Nucleus accumbens (tissue), 56 donors: Measurements from ENCODE around the gene MACROD2.
"Not testable (repeated sequence)": the region's sequence is repeated elsewhere in the genome, so short reads cannot be mapped to it uniquely, and the experiment has no call there.

Experiments used
- DNase-seq, 56 donors: peaks; one replicate each; lab custom pipeline; 2025; lab: John Stamatoyannopoulos, UW

Gene MACROD2

DNA sequence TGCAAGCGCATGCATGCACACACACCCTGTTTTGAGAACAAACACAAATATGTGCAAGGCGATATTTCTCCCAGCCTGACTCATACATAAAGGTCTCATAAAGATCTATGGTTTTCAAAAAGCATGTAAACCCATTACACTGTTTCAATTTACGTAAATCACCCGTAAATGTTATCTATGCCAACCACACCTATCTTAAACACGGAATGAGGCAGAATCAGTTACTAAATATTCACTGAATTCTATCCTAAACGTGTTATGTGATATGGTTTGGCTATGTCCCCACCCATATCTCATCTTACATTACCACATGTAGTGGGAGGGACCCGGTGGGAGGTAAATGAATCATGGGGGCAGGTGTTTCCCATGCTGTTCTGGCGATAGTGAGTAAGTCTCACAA, 1956.3 kb downstream of the MACROD2 start:
- no peak for DNase-seq

DNA sequence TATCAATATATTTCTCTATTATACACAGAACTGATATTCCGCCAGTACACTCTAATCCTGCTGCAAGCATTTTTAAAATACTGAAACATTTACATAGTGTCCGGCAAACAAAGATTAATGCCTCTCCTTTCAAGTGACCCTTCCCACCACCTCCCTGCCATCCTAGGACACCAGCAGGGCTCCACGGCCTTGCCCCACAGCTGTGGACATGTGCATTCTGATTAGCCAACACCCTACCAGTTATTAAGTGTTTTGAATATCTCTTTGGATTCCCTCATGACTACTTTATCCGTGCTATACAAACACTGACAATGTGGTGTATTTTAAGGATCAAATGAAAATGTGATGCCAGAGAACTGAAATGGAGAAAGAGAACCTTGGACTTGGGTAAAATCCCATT, 1962.8 kb downstream of the MACROD2 start:
- DNase-seq, result no peak

DNA sequence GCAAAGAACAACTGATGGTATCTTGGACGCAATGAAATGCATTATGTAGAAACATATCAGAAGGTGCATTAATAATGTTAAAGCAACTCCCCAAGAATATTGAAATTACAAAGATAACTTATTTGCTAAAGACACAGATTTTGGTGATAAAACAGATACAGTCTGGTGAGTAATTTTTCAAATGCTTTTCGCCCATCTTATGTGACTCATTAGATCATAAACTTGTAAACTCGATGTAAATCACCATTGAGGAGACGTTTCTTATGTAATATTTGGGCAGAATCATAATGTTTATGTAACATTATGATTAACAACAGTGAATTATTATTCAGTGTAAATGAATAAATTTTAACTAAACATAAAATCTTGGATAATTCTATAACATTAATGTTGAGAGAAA, 1969.8 kb downstream of the MACROD2 start:
- DNase-seq, result no peak

DNA sequence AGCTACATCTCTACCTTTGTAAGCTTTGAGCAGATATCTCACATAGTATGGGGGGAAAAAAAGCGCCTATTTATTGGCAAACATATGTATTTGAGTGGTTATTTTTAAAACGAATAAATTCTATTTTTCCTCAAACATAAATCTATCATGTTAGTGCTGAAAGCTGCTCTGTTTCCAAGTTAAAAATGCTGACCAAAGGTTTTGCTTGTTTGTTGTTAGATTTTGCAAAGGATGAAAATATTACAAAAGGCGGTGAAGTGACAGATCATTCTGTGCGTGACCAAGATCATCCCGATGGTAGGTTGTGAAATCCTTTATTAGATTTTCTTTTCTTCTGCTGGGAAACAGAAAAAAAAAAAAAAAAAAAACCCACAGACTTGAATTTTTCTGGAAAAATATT, 1972.0 kb downstream of the MACROD2 start:
- no peak for DNase-seq

DNA sequence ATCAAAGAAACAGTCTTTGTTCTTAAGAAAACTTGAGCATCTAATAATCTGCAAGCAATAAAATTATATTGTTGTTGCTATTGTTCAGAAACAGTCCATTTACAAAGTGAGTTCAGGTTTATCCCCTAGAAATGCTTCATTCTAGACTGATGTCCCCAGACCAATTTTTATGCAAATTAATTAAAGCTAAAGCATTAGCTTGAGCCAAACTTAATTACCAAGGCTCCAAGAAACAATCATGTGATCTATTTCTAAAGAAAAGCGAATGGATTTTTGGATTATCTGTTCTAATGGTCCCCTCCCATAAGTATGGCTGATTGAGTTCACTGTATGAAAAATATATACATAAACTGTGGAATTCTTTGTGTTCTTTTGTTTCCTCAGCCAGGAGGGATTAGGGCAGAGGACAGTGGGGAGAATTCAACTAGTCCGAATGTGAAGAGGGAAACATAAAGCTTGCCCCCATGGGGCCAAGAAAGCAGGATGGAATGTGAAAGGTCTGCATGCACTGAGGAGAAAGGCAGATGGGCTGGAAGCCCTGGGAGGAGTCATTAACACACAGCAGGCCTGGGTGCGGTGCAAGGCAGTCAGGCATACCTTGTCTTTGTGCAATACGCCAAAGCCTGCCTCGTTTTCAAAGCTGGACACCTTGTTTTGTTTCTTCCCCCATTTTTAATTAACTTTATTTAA, 1980.9 kb downstream of the MACROD2 start:
- DNase-seq, result no peak

DNA sequence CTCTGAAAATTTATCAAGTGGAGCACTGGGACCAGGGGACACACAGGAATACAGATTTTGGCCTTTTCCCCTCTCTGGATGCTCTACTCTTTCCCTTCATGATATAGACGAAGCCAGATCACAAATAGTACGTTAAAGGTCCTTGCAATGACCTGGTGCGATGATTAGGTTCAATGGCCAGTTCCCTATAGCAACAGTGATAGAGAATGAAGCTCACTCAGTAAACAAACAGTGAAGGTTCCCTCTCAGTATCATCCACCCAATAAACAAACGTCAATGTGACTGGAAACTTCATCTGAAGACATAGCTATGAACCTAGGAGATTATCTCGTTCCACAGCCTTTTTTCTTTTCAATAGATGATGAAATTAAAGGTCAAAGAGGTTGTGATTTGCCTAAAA, 1981.7 kb downstream of the MACROD2 start:
- no peak for DNase-seq

DNA sequence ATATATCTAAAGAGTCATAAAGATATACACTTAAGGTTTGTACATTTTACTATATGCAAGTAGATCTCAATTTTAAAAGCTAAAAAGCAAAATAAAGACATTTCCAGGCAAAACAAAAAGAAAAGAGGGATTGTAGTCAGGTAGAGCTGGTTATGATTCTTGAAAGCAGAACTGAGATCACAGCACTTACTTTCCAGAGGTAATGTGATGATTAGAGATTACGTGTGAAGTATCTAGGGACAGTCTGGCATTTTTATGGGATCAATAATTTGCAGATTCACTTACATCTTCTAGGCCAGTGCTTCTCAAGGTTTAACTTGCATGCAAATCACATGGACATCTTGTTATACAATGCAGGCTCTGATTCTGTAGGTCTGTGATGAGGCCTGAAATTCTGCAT, 1982.4 kb downstream of the MACROD2 start:
- DNase-seq, result no peak

DNA sequence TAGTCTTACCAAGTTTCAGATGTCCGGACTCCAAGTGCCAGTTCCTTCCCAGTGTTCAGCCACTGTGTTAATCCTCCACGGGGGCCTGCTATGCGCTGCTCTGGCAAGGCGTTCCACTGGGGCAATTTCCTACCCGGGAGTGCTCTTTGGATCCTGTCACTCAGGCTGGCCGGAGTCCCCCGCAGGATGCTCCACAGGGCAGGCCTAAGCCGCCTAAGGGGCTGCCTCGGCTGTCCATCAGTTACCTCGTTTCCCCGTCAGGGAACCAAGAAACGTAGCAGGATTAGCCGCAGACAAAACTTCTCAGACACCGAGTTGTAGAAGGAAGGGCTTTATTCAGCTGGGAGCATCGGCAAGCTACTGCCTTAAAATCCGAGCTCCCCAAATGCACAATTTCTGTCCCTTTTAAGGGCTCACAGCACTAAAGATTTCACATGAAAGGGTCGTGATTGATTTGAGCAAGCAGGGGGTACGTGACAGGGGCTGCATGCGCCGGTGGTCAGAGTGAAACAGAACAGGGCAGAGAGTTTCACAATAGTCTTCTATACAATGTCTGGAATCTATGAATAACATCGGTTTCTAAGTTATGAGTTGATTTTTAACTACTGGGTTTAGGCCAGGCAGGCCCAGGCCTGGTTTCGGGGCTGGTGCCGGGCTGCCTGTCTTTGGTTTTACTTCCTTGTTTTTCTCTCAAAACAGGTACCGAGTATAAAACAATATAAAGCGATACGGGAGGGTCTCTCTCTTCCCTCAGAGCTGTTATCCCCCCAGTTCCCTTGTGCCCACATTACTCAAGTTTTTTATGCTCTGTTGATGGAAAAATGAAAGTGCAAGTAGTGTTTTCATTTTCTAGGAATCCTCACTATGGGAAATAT, 1990.4 kb downstream of the MACROD2 start:
- DNase-seq, result not testable (repeated sequence)

DNA sequence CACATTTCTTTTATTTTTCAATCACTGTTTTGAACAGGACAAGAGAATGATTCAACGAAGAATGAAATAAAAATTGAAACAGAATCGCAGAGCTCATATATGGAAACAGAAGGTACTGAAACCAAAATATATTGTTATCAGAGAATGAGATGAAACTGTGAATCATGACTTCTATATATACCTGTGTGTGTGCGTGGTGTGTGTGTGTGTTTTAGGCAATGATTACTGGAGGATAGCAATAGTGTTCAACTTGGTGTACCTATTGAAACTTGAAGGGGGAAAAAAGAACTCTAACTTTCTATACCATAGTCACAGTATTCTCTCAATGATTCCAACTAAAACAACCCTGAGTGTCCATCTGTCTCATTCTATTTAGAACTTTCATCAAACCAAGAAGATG, 1991.4 kb downstream of the MACROD2 start:
- DNase-seq, result no peak

DNA sequence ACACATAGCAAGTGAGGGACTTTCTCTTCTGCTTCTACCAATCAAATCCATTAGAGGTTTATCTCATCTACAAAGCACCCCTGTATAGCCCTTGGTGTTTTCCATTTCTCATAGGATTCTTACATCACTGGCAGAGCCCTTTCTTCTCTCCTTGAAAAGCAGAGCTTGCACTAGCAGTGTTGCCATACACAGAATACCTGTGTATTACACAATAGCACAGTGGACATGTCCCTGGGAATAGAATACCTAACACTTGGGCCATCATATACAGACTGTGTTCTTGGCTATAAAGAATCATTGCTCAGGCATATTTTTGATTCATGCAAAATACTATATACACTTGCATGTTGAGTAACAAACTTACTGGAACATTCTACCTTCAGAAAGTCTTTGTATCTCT, 1996.0 kb downstream of the MACROD2 start:
- no peak for DNase-seq

DNA sequence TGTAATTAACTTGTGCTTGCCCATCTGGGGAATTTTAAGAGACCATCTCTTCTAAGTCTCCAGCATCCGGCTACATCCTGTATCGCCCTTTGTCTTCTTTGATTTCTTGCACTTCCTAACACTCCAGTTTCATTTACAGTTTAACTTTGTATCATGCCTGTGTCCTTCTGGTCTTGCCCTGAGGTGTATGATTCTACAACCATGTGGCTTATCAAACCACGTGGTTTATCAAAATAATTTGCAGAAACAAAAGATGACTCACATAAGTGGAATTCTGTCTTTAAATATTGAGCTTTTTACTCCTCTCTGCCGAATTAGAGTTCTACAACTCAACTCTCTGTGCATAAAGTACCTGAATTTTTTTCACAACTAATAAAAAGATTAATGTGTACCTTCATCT, 1997.2 kb downstream of the MACROD2 start:
- DNase-seq, result no peak

DNA sequence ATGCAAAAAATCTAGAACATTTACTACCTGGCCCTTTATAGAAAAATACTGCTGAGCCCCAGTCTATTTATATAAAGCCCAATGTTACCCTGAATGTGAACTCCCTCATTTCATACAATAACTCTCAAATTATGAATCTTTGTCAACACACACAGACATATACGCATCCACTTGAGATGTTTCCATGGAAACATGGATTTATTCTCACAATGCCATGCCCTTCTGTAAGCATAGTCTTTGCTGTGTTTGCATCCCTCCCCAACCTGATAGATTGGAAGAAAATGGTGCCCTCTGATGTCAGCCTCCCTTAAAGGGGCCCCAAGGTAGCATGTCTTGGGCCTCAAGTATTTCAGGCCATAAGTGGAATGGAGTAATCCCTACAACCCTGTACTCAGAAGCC, 2004.8 kb downstream of the MACROD2 start:
- DNase-seq, result no peak

DNA sequence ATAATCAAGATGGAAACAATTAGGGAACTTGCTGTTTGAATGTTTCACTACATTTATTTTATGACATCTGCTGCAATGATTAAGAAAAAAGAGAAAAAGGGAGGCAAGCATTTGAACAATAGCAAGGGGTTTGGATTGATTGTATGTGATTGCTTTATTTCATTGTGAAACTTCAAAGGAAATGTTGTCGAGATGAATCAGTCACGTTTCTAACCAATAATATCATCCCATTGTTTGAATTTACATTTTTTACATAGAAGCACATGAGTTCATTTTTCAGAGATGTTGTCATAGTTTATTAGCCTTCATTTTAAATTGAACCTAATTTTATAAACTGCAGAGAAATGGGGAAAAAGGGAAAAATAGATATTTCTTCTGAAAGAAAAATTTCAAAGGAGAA, 2006.0 kb downstream of the MACROD2 start:
- DNase-seq, result no peak

DNA sequence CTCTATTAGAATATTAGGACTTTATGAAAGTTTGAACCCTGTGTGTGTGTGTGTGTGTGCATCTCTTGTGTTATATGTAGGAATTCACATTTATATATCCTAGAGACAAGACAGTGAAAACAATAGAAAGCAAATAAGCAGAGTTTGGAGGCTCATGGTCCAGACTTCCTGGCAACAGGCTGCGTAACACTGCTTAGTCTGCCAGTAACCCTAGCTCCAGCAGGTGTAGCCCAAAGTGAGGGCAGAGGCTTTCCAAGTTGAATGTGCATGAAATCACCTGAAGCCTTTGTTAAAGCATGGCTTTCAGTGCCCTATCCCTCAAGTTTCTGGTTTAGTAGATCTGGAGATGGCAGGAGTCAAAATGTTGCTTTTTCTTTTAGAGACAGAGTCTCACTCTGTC, 2008.0 kb downstream of the MACROD2 start:
- DNase-seq, result no peak

DNA sequence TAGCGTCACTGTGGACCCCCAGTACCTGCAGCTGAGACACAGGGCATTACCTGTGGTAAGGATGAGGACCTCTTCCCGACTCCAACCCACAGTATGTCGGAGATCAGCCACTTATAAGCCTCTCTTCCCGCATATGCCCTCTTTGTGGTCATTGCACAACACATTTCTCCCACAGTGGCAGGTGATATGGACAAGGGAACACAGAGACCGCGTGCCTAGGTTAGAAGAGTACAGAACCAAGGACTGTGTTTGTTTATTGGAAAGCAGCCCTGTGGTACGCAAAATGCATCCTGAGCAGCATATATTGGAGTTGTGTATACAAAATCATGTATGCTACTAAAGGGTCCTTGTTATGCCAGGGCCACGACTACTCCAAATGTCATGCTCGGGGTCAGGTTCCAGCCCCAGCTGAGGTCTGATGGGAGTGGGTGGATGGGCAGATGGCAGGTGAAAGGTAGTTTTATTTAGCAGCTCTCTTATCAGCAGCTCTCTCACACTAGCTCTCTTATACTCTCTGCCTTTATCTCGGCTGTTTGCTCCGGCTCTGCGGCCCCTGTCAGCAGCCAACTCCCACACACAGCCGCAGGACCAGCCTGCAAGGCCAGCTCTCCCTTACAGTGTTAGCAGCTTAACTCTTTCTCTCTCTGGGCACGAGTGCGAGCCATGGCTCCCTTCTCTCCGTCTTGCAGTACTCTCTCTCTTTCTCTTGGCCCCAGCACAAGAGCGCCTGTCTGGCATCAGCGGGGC, 2009.0 kb downstream of the MACROD2 start:
- DNase-seq, result no peak

DNA sequence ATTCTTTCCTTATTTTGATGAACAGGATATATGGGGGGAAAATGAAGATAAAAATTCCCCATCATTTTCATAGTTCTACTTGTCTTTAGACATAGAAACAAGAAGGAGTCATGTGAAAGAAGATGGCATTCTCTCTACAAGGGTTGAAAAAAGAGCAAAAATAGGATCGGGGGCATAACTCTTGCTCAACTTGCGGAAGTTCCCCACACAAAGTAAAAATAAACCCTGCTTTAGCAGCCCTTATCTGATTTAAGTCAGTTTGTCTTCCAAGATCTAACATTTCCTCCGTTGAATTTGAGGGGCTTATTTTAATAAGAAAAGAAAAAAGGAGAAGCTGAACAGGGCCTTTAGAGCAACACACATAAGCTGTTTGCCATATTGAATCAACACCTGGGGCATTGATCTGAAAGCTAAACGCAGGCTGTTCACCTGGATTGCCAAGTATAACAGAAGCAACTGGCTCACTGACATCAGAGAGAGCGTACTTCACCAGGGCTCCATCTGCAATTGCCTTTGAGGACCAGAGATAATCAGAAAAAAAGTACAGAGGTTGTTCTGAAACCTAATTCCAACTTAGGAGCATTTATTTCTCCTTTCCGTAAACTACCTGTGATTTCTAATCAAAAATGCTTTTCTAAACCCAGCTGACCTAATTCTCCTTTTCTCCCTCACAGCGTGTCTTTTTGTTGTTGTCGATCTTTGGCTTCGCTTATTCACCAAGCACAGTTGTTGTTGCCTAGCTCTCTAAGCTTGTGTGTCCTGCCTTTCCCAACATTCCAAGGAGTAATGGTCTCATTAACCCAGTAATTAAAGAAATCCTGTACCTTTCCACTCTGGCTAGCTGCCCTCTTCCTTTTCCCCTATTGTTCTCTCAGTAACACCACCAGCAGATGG, 2010.0 kb downstream of the MACROD2 start:
- DNase-seq, result no peak

DNA sequence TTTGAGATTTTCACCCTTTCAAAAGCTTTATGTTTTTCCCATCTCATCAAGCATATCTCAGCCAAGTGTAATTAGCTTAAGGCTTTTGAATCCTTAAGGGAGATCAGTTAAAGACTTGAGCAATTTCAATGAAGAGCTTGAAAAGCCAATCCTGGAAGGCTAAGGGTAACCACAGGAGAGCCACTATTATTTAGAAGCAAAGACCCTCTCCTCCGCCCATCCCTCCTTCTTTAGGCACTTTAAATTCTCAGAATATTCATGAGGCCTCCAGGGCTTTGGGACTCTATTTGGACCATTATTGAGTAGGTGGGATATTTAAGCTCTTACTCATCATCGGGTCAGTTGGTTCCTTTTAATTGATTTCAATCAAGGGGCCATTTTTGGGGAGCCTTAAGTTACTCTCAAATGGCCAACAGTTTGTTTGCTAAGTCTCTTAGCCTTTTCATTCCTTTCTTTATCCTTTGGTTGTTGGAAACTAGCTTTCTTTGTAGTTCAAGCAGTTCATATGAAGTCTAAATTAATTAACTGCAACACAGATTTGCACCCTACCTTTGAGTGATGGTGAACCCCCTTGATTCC, 2010.7 kb downstream of the MACROD2 start:
- DNase-seq, result no peak

DNA sequence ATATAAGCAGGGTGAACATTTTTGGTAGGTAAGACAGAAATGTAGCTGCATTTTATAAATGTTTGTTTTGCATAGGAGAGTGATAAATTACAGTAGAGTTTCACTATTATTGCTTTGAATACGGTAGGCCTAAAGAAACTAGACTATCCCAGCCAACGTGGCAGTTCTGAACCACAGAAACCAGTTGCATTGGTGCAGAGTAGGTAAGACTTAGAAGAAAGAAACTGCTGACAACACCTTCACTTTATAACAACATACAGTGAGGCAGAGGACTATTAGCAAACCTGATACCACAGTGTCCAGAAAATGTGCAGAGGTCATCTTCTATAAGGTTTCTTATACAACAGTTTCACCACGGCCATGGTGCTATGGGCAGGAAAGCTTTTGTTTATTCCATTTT, 2011.8 kb downstream of the MACROD2 start:
- DNase-seq, result no peak

DNA sequence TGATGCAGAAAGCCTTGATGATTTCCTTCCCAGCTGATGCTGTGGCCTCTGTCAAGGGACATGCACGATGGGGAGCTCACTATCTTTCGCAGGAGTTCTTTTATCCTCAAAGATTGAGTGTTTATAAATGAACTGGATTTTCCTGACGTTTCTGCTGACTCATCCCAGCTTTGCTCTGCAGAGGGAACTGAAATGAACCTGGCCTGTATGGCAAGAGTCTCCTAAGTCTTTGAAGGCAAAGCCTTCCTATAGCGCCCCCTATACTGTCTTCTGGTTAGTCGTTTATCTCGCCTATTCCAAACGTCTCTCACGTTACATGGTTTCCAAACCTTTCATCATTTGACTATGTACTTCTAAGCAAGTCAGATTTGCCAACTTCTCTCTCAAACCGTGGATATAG, 2012.6 kb downstream of the MACROD2 start:
- no peak for DNase-seq

DNA sequence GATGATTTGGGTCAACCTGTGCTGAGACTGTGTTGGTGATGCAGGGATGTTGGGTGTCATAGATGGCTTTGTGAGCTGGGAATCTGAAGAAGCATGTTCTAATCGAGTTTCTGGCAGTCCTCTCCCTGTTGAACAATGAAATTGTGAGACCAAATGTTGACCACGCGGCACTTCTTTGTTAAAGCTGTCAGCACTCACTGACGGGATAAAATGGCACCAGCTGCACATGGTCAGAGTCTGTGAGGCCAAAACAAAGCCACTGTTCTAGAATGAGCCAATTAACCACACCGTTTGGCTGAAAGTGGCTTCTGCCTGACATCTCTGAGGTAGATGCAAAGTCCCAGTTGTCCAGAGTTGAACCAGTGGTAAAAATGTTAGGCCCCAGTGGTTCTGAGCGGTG, 2015.7 kb downstream of the MACROD2 start:
- DNase-seq, result peak in 5 of 56 donors; percentile 0 to 10 (median 2)
